WTC11 (cell line): ENCODE data around the gene MARCHF10. TPM values are rescaled to one million over a fixed set of nuclear protein-coding genes. Genes with fewer than 3 reads are reported as not detected.
A peak's percentile ranks its signal among the peaks of the same experiment; 100 is the strongest.

Experiments used
- ATAC-seq: fragments of 200-7000 bp; cut with Tn5 transposase; 2 replicates; pipeline ENCODE4 v1.10.0; 2021; ENCODE audit warnings: mild to moderate bottlenecking, moderate library complexity
- CTCF ChIA-PET: fragments of 300-600 bp; sonication (Branson Sonifier 250); formaldehyde crosslinking; loops from one replicate; lab custom pipeline; 2021; ENCODE audit warnings: antibody characterized with exemption; lab: Charles Lee
- POLR2A ChIA-PET: fragments of 350-600 bp; sonication (Branson Sonifier 250); formaldehyde crosslinking; loops from one replicate; lab custom pipeline; 2021; ENCODE audit warnings: antibody characterized with exemption; lab: Charles Lee
- DNase-seq: peaks from one replicate; pipeline ENCODE4 v3.0.0; 2021; ENCODE audit warnings: low spot score
- H3K27ac Mint-ChIP-seq: 2 replicates; pipeline ENCODE4 v1.8.0; 2021; ENCODE audit warnings: mixed read lengths
- H3K27me3 Mint-ChIP-seq: 2 replicates; pipeline ENCODE4 v1.8.0; 2021; ENCODE audit warnings: low read depth, mild to moderate bottlenecking, moderate library complexity, mixed read lengths
- H3K36me3 Mint-ChIP-seq: 2 replicates; pipeline ENCODE4 v1.8.0; 2021; ENCODE audit warnings: mixed read lengths
- H3K4me1 Mint-ChIP-seq: 2 replicates; pipeline ENCODE4 v1.8.0; 2022; ENCODE audit warnings: mixed read lengths
- H3K4me3 Mint-ChIP-seq: 2 replicates; pipeline ENCODE4 v1.8.0; 2021; ENCODE audit warnings: mild to moderate bottlenecking, moderate library complexity, mixed read lengths
- H3K9me3 Mint-ChIP-seq: 2 replicates; pipeline ENCODE4 v1.8.0; 2021; ENCODE audit warnings: mixed read lengths
- ATF6 ChIP-seq: sonication (generic); formaldehyde crosslinking; IDR thresholded peaks from 2 replicates; pipeline ENCODE4 v1.8.1; 2023; ENCODE audit warnings: mild to moderate bottlenecking, missing genetic modification reagents
- ELF4 ChIP-seq: sonication (generic); formaldehyde crosslinking; IDR thresholded peaks from 2 replicates; pipeline ENCODE4 v1.8.1; 2022; ENCODE audit warnings: low read depth, mild to moderate bottlenecking, moderate library complexity, missing genetic modification reagents
- EMX1 ChIP-seq: fragments of 250-450 bp; sonication (Bioruptor Pico); IDR thresholded peaks from 2 replicates; pipeline ENCODE4 v1.8.0; 2021; ENCODE audit warnings: mild to moderate bottlenecking
- FOXP4 ChIP-seq: sonication (generic); formaldehyde crosslinking; IDR thresholded peaks from 2 replicates; pipeline ENCODE4 v1.8.0; 2022; ENCODE audit warnings: mild to moderate bottlenecking, missing genetic modification reagents
- GABPB1 ChIP-seq: sonication (generic); formaldehyde crosslinking; IDR thresholded peaks from 2 replicates; pipeline ENCODE4 v1.8.1; 2023; ENCODE audit warnings: mild to moderate bottlenecking, missing genetic modification reagents
- MLX ChIP-seq: sonication (generic); formaldehyde crosslinking; IDR thresholded peaks from 2 replicates; pipeline ENCODE4 v1.8.1; 2023; ENCODE audit warnings: mild to moderate bottlenecking, missing genetic modification reagents, moderate library complexity
- MYBL2 ChIP-seq: sonication (generic); formaldehyde crosslinking; IDR thresholded peaks from 2 replicates; pipeline ENCODE4 v1.8.1; 2023; ENCODE audit warnings: mild to moderate bottlenecking, moderate library complexity, missing genetic modification reagents
- NFYB ChIP-seq: sonication (generic); formaldehyde crosslinking; conservative IDR thresholded peaks from 2 replicates; pipeline ENCODE4 v1.8.0; 2022; ENCODE audit warnings: low read depth, missing genetic modification reagents
- PREB ChIP-seq: sonication (generic); formaldehyde crosslinking; IDR thresholded peaks from 2 replicates; pipeline ENCODE4 v1.8.1; 2022; ENCODE audit warnings: mild to moderate bottlenecking, missing genetic modification reagents, moderate library complexity, borderline replicate concordance
- PRRX2 ChIP-seq: fragments of 250-450 bp; sonication (Bioruptor Pico); IDR thresholded peaks from 2 replicates; pipeline ENCODE4 v1.8.0; 2021; ENCODE audit warnings: mild to moderate bottlenecking
- ZNF219 ChIP-seq: sonication (generic); formaldehyde crosslinking; IDR thresholded peaks from 2 replicates; pipeline ENCODE4 v1.8.0; 2023; ENCODE audit warnings: missing genetic modification reagents, mild to moderate bottlenecking, borderline replicate concordance
- ZNF532 ChIP-seq: fragments of 250-450 bp; sonication (Bioruptor Pico); IDR thresholded peaks from 2 replicates; pipeline ENCODE4 v1.9.0; 2021; ENCODE audit warnings: mild to moderate bottlenecking, borderline replicate concordance
- ZSCAN18 ChIP-seq: fragments of 250-450 bp; sonication (Bioruptor Pico); IDR thresholded peaks from 2 replicates; pipeline ENCODE4 v2.1.2; 2022; ENCODE audit warnings: mild to moderate bottlenecking, moderate library complexity
- total RNA-seq: library from RNA; stranded (reverse); gene quantifications from 3 replicates; pipeline ENCODE4 v1.2.3, GENCODE V29; 2021

The MARCHF10 gene
- total RNA-seq, 1 experiment from 2014 or later: 1.0 TPM

GRCh38 chr17:62782730-62783270 is 25.3 kb downstream of the MARCHF10 start (continued):
- no peak for TF ChIP-seq ATF6
- no peak for TF ChIP-seq MLX (CRISPR knock-in tag)

GRCh38 chr17:62781831-62782251 is 26.3 kb downstream of the MARCHF10 start:
- Mint-ChIP-seq H3K36me3 (peaks cover 9% of the 10 kb centered on the region), H3K9me3 (peaks cover 23% of the 10 kb centered on the region), H3K4me1 (peaks cover 7% of the 10 kb centered on the region), H3K4me3 (no peak overlapping the region), H3K27ac (no peak overlapping the region), H3K27me3 (no peaks in the 10 kb centered on the region; the same call in 1 of the 2 replicates)
- DNase-seq: no peak
- TF ChIP-seq GABPB1 (CRISPR knock-in tag) (peak; percentile 96), MYBL2 (CRISPR knock-in tag) (no peak), NFYB (CRISPR knock-in tag) (no peak)
- CTCF ChIA-PET: no interaction called here
- POLR2A ChIA-PET: no interaction called here
- ATAC-seq: no peak

GRCh38 chr17:62781356-62781755 is 26.8 kb downstream of the MARCHF10 start:
- no peak for TF ChIP-seq ZNF219 (CRISPR knock-in tag)
- no peak for TF ChIP-seq GABPB1 (CRISPR knock-in tag)
- no peak for TF ChIP-seq ZSCAN18 (CRISPR knock-in tag)
- no peak for TF ChIP-seq PRRX2 (CRISPR knock-in tag)
- TF ChIP-seq ATF6: no peak
- no peak for TF ChIP-seq ZNF532 (CRISPR knock-in tag)
- no peak for TF ChIP-seq PREB (CRISPR knock-in tag)
- no peak for TF ChIP-seq ELF4
- TF ChIP-seq EMX1 (CRISPR knock-in tag): no peak
- TF ChIP-seq MLX (CRISPR knock-in tag): no peak
- no peak for TF ChIP-seq FOXP4 (CRISPR knock-in tag)
- Mint-ChIP-seq H3K9me3 (peaks cover 23% of the 10 kb centered on the region), H3K4me3 (no peak overlapping the region), H3K27ac (no peak overlapping the region), H3K27me3 (no peaks in the 10 kb centered on the region; the same call in 1 of the 2 replicates), H3K4me1 (peaks cover 7% of the 10 kb centered on the region), H3K36me3 (peaks cover 9% of the 10 kb centered on the region)
- no peak for DNase-seq
- ChIA-PET CTCF (no interaction called here), POLR2A (no interaction called here)
- no peak for ATAC-seq
